K562 (cell line): ENCODE measurements around the gene HELZ. TPM values are rescaled to one million over a fixed set of nuclear protein-coding genes. Genes with fewer than 3 reads are reported as not detected.
A peak's percentile ranks its signal among the peaks of the same experiment; 100 is the strongest.

ENCODE experiments used
- NCOR1 ChIP-seq: fragments of 450-650 bp; IDR thresholded peaks from 2 replicates; pipeline ENCODE4 v1.6.1; 2016; ENCODE audit warnings: mild to moderate bottlenecking, moderate library complexity
- SRF ChIP-seq, 2 experiments: fragments of 250-450, 450-650 bp in 1 of 2; sonication (Bioruptor Pico) in 1 of 2; sonication (generic) in 1 of 2; formaldehyde crosslinking; IDR thresholded peaks; 2 replicates each; pipeline versions ENCODE4 v1.5.0 to v1.5.1; 2020 to 2022; ENCODE audit warnings: mild to moderate bottlenecking in 1 of 2, missing genetic modification reagents in 1 of 2
- polyA plus RNA-seq, 8 experiments: library from polyadenylated mRNA; depleted of rRNA in 4 of 8; stranded (reverse) in 5 of 8; unstranded in 3 of 8; fragments of >200 nt; fragmentation: Nextera tagmentation in 2 of 8; fragmentation: Illumina TruSeq in 1 of 8; extraction: Ambion mirVana in 2 of 8; extraction: Trizol in 1 of 8; gene quantifications; 2 replicates each; pipeline versions ENCODE4 v1.2.1 to v1.2.3, GENCODE V29; 2011 to 2014; ENCODE audit warnings: inconsistent platforms in 1 of 8, missing spikeins in 1 of 8
- total RNA-seq, 7 experiments: library from RNA; depleted of rRNA in 6 of 7; stranded (reverse); fragments of >200 nt in 6 of 7; fragmentation: Illumina TruSeq in 2 of 7; extraction: Trizol in 2 of 7; gene quantifications; 2 replicates each; pipeline versions ENCODE4 v1.2.1 to v1.2.3, GENCODE V29; 2011 to 2021; ENCODE audit warnings: low replicate concordance in 1 of 7
- TF ChIP-seq, protein P1 (sequence below): sonication (generic); formaldehyde crosslinking; IDR thresholded peaks from 2 replicates; pipeline ENCODE4 v1.8.0; 2022; ENCODE audit warnings: mild to moderate bottlenecking, missing genetic modification reagents
- TF ChIP-seq, protein P2 (sequence below): fragments of 450-650 bp; IDR thresholded peaks from 2 replicates; pipeline ENCODE4 v1.6.1; 2016; ENCODE audit warnings: mild to moderate bottlenecking, moderate library complexity

HELZ gene
- total and polyA plus RNA-seq, 9 of the 15 experiments (the other 6 are each of a cell fraction or from before 2014, with no cell fraction given), result 5.2 to 39.8 (median 17.3) TPM

DNA sequence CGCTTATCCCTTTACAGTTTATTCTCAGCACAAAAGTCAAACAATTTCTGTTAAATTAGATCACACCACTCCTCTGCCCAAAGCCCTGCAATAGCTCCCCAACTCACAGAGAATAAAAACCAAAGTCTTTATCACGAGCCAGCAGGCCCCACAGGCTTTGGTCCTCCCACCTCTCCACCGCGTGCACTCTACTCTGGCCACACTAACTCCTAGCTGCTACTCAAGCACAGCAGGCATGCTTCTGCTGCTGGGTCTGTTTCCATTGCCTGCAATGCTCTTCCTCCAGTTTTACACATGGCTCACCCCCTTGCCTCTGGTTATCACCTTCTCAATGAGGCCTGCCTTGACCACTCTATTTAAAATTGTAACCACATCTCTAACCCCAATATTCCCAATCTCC, 27.6 kb downstream of the HELZ start (continued):
- TF ChIP-seq, protein P1, sequence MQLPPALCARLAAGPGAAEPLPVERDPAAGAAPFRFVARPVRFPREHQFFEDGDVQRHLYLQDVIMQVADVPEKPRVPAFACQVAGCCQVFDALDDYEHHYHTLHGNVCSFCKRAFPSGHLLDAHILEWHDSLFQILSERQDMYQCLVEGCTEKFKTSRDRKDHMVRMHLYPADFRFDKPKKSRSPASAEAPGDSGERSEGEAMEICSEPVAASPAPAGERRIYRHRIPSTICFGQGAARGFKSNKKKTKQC, result peak; percentile 51; the same call in 1 of the 2 replicates
- peak; percentile 74 for TF ChIP-seq NCOR1
- TF ChIP-seq, protein P2, sequence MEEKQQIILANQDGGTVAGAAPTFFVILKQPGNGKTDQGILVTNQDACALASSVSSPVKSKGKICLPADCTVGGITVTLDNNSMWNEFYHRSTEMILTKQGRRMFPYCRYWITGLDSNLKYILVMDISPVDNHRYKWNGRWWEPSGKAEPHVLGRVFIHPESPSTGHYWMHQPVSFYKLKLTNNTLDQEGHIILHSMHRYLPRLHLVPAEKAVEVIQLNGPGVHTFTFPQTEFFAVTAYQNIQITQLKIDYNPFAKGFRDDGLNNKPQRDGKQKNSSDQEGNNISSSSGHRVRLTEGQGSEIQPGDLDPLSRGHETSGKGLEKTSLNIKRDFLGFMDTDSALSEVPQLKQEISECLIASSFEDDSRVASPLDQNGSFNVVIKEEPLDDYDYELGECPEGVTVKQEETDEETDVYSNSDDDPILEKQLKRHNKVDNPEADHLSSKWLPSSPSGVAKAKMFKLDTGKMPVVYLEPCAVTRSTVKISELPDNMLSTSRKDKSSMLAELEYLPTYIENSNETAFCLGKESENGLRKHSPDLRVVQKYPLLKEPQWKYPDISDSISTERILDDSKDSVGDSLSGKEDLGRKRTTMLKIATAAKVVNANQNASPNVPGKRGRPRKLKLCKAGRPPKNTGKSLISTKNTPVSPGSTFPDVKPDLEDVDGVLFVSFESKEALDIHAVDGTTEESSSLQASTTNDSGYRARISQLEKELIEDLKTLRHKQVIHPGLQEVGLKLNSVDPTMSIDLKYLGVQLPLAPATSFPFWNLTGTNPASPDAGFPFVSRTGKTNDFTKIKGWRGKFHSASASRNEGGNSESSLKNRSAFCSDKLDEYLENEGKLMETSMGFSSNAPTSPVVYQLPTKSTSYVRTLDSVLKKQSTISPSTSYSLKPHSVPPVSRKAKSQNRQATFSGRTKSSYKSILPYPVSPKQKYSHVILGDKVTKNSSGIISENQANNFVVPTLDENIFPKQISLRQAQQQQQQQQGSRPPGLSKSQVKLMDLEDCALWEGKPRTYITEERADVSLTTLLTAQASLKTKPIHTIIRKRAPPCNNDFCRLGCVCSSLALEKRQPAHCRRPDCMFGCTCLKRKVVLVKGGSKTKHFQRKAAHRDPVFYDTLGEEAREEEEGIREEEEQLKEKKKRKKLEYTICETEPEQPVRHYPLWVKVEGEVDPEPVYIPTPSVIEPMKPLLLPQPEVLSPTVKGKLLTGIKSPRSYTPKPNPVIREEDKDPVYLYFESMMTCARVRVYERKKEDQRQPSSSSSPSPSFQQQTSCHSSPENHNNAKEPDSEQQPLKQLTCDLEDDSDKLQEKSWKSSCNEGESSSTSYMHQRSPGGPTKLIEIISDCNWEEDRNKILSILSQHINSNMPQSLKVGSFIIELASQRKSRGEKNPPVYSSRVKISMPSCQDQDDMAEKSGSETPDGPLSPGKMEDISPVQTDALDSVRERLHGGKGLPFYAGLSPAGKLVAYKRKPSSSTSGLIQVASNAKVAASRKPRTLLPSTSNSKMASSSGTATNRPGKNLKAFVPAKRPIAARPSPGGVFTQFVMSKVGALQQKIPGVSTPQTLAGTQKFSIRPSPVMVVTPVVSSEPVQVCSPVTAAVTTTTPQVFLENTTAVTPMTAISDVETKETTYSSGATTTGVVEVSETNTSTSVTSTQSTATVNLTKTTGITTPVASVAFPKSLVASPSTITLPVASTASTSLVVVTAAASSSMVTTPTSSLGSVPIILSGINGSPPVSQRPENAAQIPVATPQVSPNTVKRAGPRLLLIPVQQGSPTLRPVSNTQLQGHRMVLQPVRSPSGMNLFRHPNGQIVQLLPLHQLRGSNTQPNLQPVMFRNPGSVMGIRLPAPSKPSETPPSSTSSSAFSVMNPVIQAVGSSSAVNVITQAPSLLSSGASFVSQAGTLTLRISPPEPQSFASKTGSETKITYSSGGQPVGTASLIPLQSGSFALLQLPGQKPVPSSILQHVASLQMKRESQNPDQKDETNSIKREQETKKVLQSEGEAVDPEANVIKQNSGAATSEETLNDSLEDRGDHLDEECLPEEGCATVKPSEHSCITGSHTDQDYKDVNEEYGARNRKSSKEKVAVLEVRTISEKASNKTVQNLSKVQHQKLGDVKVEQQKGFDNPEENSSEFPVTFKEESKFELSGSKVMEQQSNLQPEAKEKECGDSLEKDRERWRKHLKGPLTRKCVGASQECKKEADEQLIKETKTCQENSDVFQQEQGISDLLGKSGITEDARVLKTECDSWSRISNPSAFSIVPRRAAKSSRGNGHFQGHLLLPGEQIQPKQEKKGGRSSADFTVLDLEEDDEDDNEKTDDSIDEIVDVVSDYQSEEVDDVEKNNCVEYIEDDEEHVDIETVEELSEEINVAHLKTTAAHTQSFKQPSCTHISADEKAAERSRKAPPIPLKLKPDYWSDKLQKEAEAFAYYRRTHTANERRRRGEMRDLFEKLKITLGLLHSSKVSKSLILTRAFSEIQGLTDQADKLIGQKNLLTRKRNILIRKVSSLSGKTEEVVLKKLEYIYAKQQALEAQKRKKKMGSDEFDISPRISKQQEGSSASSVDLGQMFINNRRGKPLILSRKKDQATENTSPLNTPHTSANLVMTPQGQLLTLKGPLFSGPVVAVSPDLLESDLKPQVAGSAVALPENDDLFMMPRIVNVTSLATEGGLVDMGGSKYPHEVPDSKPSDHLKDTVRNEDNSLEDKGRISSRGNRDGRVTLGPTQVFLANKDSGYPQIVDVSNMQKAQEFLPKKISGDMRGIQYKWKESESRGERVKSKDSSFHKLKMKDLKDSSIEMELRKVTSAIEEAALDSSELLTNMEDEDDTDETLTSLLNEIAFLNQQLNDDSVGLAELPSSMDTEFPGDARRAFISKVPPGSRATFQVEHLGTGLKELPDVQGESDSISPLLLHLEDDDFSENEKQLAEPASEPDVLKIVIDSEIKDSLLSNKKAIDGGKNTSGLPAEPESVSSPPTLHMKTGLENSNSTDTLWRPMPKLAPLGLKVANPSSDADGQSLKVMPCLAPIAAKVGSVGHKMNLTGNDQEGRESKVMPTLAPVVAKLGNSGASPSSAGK, result peak; percentile 73
- no peak for TF ChIP-seq SRF (CRISPR knock-in tag; IDR thresholded peaks at IDR 0.05)
